Measurements from ENCODE around the gene MRPS10.

MRPS10 gene

DNA sequence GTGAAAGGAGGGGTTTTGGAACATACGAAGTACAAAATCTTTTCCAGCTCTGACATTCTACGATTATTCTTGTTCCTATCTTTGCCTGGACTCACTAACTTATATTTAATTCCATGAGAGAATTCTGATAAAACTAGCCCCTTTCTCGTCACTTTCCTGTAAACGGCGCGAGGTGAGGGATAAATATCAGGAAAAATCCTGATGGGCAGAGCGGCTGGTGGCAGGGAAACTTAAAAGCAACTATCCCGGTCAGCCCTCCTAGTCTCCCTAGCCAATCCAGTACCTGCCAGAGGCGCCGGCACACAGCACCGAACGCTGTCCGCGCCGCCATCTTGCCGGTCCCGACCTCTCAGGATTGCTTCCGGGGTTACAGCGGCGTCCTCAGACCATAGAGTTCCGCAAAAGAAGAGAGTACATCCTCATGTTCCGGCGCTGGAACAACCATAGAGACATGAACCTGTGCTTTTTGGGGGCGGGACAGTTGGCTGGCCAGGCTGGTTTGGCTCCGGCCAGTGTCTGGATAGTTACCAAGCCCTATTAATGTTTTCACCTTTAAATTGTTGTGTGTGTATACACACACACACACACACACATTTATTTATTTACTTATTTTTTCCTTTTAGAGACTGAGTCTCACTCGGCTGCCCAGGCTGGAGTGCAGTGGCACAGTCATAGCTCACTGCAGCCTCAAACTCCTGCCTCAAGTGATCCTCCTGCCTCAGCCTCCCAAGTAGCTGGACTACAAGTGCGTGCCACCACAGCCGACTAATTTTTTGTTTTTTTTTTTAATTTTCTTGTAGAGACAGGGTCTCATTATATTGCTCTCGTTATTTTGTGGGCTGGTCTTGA lies at the start of gene MRPS10:
MRPS10 (minus strand) TSS at position 343 of the 849 bp plus-strand sequence; CDS start at position 331, 12 bp downstream.
- peak; percentile 93 for DNase-seq (ENCODE audit: low spot score)
- TF ChIP-seq, protein P1, sequence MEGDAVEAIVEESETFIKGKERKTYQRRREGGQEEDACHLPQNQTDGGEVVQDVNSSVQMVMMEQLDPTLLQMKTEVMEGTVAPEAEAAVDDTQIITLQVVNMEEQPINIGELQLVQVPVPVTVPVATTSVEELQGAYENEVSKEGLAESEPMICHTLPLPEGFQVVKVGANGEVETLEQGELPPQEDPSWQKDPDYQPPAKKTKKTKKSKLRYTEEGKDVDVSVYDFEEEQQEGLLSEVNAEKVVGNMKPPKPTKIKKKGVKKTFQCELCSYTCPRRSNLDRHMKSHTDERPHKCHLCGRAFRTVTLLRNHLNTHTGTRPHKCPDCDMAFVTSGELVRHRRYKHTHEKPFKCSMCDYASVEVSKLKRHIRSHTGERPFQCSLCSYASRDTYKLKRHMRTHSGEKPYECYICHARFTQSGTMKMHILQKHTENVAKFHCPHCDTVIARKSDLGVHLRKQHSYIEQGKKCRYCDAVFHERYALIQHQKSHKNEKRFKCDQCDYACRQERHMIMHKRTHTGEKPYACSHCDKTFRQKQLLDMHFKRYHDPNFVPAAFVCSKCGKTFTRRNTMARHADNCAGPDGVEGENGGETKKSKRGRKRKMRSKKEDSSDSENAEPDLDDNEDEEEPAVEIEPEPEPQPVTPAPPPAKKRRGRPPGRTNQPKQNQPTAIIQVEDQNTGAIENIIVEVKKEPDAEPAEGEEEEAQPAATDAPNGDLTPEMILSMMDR (IDR thresholded peaks at IDR 0.05; ENCODE audit: borderline replicate concordance, control extremely low read depth, extremely low read depth, insufficient read depth, missing control alignments) = no peak
- in situ Hi-C loops (cut with MboI; ENCODE audit: low sequenced_read_pairs, unreplicated experiment) = no loop called here

DNA sequence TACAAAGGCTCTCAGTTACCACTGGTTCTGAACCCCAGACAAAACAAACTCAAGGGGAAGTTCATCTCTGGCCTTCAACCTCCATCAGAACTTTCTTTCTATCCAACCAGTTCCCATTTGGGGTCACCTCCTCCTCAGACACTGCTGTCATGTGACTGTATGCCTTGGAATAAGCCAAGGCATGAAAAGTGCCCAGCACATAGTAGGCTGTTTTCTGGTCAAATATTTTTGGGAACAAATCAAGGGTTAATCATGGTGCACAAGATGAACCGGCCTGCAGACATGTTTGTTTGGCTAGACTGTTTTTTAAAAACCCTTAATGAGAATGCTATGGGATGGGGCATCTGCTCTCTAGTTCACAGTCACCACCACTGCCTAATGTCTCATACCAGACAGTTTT lies 48.9 kb upstream of the MRPS10 start:
- DNase-seq (ENCODE audit: low spot score) = no peak
- TF ChIP-seq, protein P1 (IDR thresholded peaks at IDR 0.05; ENCODE audit: borderline replicate concordance, control extremely low read depth, extremely low read depth, insufficient read depth, missing control alignments) = no peak
- in situ Hi-C loops (cut with MboI; ENCODE audit: low sequenced_read_pairs, unreplicated experiment) = loop anchor here (10.0 kb wide), 1 partner anchor 288 kb away; no protein-coding TSS in a partner anchor

DNA sequence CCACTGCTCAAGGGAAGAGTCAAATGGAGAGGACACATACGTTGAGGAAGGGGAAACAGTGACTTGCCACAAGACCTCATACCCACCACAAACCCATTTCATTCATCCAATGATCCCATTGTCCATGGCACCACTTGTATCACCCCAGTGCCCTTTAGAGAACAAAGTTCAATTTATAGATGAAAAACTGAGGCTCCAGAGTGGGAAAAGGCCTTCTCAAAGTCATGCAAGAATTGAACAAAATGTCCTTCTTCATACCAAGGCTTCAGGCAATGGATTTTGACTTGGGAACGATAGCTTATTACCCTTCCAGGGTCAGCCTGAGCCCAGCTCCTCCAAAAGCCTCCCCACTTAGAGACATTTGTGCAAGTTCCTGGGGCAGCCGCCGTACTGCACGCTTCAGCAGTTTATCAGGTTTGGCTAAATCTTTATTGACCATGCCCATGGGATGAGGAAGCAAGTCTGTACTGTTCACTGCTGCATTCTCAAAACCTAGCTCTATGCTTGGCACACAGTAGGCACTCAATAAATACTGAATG lies 47.3 kb upstream of the MRPS10 start:
- TF ChIP-seq, protein P1 (IDR thresholded peaks at IDR 0.05; ENCODE audit: borderline replicate concordance, control extremely low read depth, extremely low read depth, insufficient read depth, missing control alignments) = no peak
- in situ Hi-C loops (cut with MboI; ENCODE audit: low sequenced_read_pairs, unreplicated experiment) = loop anchor here (10.0 kb wide), 1 partner anchor 290 kb away; no protein-coding TSS in a partner anchor

DNA sequence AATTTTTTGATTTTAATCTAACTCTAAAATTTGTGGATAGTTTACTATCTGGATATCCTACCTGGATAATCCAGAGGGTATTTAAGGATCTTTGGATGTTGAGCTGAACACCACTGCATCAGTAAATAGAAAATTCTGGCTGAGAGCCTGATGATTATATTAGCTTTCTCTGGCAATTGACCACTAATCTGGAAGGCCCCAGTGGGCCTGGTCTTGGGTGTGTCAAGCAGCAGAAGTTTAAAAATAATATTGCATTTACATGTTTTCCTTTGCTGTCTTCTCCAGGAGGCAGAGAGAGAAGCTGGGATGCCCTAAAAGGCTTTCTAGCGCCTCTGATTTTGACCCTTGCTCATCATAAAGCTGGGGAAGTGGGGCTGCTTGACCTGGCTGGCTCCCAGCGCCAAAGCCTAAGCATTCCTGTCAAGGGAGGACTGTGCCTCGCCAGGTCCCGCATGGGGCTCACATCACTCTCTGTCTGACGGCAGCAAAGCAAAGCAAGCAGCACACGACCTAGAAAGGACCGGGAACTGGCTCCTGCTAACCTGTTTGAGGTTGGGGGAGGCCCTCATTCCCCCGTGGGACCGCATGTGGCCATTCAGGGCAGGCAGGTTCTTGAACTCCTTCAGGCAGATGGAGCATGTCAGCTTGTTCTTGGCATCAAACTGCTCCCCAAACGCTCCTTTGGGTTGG lies 46.6 kb upstream of the MRPS10 start:
- no peak for DNase-seq (ENCODE audit: low spot score)
- TF ChIP-seq, protein P1 (IDR thresholded peaks at IDR 0.05; ENCODE audit: borderline replicate concordance, control extremely low read depth, extremely low read depth, insufficient read depth, missing control alignments) = no peak
- in situ Hi-C loops (cut with MboI; ENCODE audit: low sequenced_read_pairs, unreplicated experiment) = loop anchor here (10.0 kb wide), 1 partner anchor 290 kb away; no protein-coding TSS in a partner anchor

More for the DNA sequence above, 47.3 kb upstream of the MRPS10 start:
- DNase-seq (ENCODE audit: low spot score) = no peak

DNA sequence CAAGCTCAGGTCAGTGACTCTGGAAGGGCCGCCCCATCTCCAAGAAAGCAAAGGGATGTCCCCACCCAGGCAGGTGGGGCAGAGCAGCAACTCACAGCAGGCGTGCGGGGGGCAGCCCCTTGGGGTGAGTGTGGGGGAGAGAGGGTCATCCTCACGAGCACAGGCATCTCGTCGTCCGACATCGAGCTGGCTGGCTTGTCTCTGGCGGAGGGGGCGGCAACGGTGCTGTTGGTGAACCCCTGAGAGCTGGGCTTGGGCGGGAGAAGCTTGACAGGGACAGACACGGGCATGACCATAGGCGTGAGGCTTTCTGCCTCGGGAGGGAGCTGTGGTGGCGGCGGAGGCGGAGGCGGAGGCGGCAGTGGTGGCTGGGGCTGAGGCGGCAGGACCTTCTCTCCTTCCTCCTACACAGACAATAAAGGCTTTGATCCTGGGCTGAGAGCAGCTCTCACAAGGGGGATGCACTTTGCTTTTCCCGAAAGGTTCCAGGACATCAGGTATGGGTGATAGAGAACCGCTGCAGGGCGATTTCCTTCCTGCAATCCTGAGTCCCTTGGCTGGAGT lies 45.6 kb upstream of the MRPS10 start:
- no peak for DNase-seq (ENCODE audit: low spot score)
- TF ChIP-seq, protein P1 (IDR thresholded peaks at IDR 0.05; ENCODE audit: borderline replicate concordance, control extremely low read depth, extremely low read depth, insufficient read depth, missing control alignments) = no peak
- in situ Hi-C loops (cut with MboI; ENCODE audit: low sequenced_read_pairs, unreplicated experiment) = loop anchor here (10.0 kb wide), 1 partner anchor 292 kb away; no protein-coding TSS in a partner anchor

DNA sequence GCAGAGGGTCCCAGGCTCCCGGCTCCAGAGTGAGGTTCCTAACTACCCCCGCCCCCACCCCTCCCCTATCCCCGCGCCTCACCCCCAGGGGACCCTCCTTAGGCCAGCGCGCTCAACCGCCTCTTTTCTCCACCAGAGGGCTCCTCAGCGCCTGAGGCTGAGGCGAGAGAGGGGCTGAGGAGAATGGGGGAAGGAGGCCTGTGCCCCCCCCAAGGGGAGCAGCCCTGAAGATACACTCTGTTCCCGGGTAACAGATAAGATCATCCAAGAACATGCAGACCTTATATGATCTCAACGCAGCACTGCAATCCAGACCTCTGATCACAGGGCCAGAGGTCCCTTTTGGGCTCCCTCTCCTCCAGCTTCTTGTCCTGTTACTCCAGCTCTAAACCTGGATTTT lies 43.3 kb upstream of the MRPS10 start:
- TF ChIP-seq, protein P1 (IDR thresholded peaks at IDR 0.05; ENCODE audit: borderline replicate concordance, control extremely low read depth, extremely low read depth, insufficient read depth, missing control alignments) = no peak
- peak; percentile 73 for DNase-seq (ENCODE audit: low spot score)
- in situ Hi-C loops (cut with MboI; ENCODE audit: low sequenced_read_pairs, unreplicated experiment) = loop anchor here (10.0 kb wide), 1 partner anchor 294 kb away; no protein-coding TSS in a partner anchor

Data from GM13976 (cell line).